ENCODE results near the gene SLC34A2.
"Not testable (repeated sequence)": the region's sequence is repeated elsewhere in the genome, so short reads cannot be mapped to it uniquely, and the experiment has no call there.

SLC34A2 gene

DNA sequence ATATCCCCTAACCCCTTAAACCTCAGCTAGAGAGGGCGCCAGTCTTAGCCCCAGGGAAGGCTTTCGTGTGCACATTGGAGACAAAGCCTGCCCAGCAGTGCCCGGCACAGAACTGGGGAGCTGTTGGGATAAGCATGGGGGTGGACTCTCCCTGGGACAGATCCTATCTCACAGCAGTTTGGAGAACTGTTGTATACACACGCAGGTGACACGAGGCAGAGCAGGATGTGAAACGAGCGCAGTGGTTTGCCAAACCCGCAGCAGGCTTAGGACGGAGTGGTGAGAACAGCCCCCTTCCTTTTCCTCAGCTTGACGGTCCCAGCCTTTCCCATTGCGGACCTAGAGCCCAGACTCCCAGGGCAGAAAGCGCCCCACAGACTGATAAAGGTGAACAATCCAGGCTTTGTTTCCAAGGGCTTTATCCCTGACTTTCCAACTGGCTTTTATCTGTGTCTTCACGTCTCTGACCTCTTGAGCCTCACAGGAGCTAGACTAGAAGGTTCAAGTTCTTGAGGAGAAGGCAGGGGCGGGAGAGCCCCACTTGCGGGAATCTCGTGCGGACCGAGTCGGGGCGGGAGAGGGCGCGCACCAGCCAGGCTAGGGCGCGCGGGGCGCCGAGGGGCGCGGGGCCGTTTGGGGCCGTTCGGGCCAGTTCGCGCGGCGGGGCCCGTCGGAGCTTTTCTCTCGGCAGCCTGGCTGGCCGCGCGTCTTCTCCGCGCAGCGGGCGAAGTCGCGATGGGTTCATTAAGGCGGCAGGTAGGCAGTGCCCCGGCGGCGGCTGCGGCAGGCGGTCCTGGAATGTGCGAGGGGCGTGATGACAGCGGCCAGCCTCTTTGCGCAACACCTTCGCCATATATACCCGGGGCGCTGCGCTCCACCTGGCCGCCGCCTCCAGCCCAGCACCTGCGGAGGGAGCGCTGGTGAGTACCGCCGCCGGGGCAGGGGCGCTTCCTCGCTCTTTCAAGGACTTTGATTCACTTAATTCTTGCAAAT lies at the start of gene SLC34A2:
Gene SLC34A2, plus strand, starts transcription at position 881 of the 993 bp plus-strand sequence. CDS start 6,650 bp downstream, outside the sequence.
- DNase-seq = no peak

- DNase-seq = no peak
Measured at GRCh38 chr4:25608644-25609043, 47.0 kb upstream of the SLC34A2 start.

- no peak for DNase-seq
Measured at GRCh38 chr4:25609976-25610375, 45.7 kb upstream of the SLC34A2 start.

DNA sequence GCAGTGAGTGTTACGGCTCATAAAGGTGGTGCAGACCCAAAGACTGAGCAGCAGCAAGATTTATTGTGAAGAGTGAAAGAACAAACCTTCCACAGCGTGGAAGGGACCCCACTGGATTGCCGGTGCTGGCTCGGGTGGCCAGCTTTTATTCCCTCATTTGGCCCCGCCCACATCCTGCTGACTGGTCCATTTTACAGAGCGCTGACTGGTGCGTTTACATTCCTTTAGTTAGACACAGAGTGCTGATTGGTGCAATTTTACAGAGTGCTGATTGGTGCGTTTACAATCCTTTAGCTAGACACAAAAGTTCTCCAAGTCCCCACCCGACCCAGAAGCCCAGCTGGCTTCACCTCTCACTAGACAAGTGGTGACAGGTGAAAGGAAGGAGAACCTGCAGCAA lies 42.0 kb upstream of the SLC34A2 start:
- DNase-seq = not testable (repeated sequence)

GRCh38 chr4:25614807-25615206 lies 40.8 kb upstream of the SLC34A2 start:
- DNase-seq = no peak

DNA sequence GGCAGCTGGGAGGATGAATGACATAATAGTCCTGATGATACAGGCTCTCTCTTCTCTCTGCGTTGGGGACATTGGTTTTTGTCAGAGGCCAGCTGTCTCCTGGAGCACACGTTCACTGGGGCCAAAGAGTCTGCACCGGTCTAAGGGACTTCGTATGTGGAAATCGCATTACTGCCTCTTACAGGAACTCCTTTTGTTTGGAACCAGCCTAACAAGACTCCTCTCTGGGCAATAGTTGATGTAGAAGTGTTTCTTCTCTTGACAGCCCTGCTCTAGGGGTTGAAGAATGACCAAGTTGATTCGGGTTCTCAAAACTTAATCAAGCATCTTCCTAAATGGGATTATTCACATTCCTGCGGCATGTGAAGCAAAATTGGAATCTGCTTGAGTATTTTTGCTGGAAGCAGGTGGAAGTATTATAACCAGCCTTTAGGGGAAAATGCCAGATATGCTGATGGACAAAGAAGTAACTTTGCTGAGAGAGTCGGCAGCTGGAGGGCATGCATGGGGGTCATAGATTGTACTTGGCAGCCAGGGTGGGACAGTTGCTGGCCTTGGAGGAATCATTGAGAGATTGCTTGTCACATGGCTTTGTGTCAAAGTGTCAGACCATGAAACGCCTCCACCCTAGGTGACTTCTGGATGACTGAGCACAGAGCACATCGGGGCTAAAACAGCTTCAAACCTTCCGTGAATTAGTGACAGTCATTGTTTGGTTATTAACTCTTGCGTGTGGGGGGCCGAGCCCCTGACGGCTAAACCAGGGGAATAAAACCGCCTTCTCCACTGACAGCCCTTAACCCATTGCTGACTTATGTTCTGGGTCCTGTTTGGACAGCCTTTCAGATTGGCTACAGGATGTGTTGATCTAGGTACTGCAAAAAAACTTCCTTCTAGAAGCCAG lies 34.4 kb upstream of the SLC34A2 start:
- no peak for DNase-seq

DNA sequence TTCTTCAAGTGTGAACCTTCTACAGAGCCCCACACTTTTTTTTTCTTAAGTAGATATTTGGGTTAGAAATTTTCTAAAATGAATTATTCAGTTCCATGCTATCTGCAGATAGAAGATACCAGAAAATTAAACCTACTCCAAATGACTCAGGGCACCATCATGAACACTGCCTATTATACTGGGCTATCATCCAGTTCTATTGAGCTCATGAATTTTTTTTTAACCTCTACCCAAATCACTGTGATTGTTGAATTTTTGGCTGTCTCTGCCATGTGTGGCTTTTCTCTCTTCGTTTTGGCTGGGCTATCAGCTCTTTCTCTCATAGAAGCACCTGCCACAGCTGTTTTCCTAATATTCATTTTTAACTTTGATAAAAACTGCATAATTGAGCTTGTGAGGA lies 31.0 kb upstream of the SLC34A2 start:
- no peak for DNase-seq

GRCh38 chr4:25628451-25628850 lies 27.2 kb upstream of the SLC34A2 start:
- DNase-seq = no peak

DNA sequence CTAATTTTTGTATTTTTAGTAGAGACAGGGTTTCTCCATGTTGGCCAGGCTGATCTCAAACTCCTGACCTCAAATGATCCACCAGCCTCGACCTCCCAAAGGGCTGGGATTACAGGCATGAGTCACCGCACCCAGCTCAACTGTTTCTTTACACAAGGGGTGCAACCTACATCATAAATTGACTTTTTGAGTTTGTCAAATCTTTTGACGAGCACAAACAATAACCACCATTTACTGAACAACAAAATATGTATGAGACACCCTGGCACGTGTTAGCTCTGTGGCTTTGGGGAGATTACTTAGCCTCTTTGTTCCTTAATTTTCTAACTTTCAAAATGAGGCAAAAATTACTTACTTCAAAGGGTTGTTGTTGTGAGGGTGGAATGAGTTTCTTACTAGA lies 23.5 kb upstream of the SLC34A2 start:
- no peak for DNase-seq

GRCh38 chr4:25633541-25633940 lies 22.1 kb upstream of the SLC34A2 start:
- DNase-seq = no peak

GRCh38 chr4:25635501-25635900 lies 20.1 kb upstream of the SLC34A2 start:
- DNase-seq = no peak

DNA sequence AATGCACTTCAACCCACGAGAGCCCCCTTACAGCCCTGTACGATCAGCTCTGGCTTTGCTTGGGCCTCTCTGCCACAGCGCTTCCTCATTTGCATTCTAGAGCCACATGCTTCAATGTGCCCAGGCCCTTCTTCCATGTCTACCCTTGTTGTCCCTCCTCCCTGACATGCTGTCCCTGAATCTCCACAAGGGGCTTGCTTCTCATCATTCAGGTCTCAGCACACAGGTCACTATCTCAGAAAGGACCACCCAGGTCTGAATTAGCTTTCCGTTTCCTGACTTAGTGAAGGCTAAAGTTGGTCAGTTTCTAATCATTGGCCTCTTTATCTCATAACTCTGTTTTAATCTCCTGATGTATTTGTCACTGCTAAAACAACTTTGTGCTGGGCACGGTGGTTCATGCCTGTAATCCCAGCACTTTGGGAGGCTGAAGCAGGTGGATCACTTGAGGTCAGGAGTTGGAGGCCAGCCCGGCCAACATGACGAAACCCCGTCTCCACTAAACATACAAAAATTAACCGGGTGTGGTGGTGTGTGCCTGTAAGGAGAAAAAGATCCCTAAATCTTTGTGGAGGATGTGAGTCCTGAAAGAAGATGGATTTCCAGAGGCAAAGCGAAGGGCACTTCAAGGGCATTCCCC lies 17.9 kb upstream of the SLC34A2 start:
- DNase-seq = no peak

DNA sequence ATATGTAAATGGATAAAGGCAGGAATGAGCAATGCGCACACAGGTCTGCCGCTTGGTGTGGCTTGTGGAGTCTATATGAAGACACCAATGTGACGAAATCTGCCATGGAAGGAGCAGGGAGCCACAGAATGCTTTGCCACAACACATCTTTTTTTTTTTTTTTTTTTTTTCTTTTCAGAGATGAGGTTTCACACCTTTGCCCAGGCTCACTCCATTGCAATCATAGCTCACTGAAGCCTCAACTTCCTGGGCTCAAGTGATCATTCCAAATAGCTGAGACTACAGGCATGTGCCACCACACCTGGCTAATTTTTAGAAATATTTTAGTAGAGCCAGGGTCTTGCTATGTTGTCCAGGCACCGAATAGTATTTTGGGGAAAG lies 17.4 kb upstream of the SLC34A2 start:
- no peak for DNase-seq

- DNase-seq = no peak
Measured at GRCh38 chr4:25638806-25639205, 16.8 kb upstream of the SLC34A2 start.

DNA sequence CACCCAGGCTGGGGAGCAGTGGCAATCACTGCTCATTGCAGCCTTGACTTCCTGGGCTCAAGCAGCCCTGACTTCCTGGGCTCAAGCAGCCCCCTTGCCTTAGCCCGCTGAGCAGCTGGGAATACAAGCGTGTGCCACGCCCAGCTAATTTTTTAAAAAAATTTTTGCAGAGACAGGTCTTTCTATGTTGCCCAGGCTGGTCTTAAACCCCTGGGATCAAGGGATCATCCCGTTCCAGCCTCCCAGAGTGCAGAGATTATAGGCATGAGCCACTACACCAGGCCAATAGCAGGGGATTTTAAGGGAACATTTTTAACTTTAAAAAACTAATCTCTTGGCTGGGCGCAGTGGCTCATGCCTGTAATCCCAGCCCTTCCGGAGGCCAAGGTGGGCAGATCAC lies 5.3 kb upstream of the SLC34A2 start:
- no peak for DNase-seq

DNA sequence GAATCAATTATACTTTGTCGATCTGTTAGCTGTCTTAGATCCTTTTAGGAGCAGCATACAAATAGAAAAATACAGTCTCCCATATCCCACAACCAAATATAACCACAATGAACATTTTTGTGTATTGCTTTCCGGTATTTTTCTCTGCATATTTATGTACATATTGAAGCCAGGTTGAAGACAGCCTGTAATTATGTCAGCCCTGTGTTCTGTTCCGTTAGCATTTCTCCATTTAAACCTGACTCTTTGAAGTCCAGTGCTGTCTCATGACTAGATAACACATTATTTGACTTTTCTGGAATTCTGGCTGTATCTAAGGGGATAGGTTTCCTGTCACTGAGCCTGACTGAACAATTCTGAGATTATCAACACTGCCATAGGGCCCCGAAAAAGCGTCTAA lies 4.0 kb upstream of the SLC34A2 start:
- DNase-seq = no peak

DNA sequence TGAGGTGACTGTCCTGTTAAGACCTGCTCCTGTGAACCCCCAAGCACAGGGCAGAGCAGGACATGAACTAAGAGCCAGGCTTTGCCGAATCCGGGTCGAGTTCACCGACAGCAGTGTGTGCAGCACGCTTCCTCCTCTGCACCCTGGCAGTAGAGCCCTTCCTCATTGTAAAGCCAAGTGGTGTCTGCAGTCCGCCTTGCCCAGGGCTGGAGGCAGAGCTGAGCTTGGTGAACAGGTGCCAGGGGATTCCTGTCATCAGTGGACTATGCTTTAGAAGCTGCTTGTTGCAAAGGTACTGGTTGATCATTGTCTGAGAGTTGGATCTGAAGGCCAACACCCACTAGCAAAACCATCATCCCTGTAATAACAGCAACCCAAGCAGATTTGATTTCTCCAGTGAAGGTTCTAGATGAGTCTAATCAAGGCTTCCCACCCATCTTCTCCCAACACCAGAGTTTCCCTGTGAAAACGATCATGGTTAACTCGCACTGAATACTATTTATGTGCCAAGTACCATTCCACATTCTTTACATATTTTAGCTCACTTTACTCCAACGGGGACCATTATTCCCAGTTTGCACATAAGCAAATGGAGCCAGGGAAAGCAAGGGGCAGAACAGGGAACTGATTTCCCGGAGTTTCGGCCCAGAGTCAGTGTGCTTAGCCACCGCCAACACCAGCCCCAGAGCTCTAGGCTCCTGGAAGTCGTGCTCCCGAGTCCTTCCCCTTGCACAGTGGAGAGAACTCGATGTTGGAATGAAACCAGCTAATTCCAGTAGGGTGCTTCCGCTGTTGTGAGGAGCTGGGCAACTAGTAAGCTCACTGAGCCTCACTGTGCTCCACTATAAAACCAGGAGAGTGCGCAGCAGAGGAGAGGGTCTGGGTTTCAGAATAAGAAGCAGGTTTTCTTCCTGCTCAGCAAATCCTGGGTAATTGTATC lies 1.4 kb upstream of the SLC34A2 start:
- DNase-seq = no peak

- no peak for DNase-seq
Measured at GRCh38 chr4:25656031-25656430, 380 bp downstream of the SLC34A2 start.

GRCh38 chr4:25658357-25658771 lies 2.7 kb downstream of the SLC34A2 start:
- no peak for DNase-seq

DNA sequence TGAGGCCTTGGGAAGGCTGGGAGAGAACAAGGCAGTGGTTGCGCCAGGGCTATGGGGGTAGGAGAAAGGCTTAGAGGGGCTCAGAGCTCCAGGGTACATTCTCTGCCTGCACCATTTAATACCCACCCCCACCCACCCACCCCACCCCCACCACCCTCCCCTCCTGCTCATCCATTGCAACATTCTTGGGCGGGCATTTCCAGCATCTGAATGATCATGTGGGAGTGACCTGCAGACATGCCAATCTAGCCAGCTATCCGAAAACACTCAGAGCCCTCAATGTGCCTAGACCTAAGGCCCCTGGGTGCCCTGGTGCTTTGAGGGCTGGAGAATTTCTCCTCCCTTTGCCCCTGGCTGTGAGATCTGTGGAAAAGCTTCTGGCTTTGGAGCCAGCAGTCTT lies 3.1 kb downstream of the SLC34A2 start:
- DNase-seq = no peak

GRCh38 chr4:25661441-25661840 lies 5.8 kb downstream of the SLC34A2 start:
- not testable (repeated sequence) for DNase-seq

DNA sequence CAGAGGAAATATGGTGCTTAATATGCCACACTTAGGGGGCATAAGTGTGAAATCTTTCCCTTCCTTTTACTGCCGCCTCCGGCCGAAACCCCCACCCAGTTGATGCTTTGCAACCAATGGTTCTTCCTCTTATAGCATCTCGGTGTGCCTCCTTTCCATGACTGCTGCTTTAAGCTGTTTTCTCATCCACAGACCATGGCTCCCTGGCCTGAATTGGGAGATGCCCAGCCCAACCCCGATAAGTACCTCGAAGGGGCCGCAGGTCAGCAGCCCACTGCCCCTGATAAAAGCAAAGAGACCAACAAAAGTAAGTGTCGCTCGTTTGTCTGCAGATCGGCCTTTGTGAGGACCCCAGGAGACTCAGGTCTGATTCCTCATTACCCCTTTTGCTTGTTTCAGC lies 6.7 kb downstream of the SLC34A2 start:
- no peak for DNase-seq

All from CD4-positive, alpha-beta T cell treated with Interleukin-17A for 1 hour (primary cell).